GM18517 (cell line): ENCODE results near the gene TES.
"Not testable (repeated sequence)": the region's sequence is repeated elsewhere in the genome, so short reads cannot be mapped to it uniquely, and the experiment has no call there.

Experiments used
- ATAC-seq: cut with Tn5 transposase; IDR thresholded peaks from one replicate; pipeline ENCODE4 v1.9.1; 2021; ENCODE audit warnings: mild to moderate bottlenecking, moderate library complexity; ENCODE audit not compliant: unreplicated experiment

Gene TES

DNA sequence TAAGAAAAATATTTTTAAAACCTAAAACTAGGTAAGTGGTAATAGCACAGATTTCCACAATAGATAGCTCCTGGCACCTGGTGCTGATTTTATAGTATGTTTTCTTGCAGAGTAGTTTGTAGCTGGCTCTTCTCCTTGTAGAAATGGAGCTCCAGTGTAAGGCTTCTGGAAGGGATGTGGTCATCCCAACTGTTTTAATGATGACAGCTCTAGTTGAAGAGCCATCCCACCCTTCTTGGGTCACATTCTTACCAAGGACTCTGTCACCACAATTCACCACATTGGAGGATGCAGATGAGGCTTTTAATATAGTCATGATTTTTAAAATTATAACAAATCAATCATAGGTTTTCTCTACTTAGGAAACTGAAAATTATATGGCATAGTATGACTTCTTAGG is 31.0 kb downstream of the TES start:
- no peak for ATAC-seq

DNA sequence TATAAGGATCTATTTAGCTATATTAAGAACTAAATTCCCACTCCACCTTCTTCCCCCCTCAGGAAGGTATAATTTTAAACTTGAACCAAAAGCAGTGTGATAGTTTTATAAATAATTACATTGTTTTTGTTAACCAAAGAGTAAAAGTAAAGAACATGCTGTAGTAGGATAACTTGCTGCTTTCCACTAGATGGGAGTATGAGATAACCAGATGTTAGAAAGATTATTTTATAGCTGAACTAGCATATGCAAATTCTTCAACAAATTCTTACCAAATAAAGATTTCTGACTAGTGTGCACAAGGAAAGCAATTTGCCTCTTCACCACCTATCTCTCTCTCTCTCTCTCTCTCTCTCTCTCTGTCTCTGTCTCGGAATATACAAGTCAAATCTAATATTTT is 31.8 kb downstream of the TES start:
- no peak for ATAC-seq

DNA sequence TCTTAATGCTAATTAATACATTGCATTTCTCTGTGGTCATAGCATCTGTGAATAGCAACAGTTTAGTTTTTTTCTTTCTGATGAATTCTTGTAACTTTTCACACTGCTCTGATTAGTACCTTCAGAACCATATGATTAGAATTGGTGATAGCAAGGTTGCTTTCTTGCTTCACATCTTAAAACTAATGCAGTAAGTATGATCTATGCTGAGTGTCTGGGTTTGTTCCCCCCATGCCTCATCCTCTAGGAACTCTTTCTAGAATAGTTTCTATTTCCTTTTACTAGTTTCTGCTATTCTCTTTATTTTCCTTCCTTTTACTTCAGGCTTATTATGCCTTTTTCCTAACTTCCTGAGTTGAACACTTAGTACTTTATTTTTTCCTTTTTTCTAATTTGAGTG is 32.4 kb downstream of the TES start:
- no peak for ATAC-seq

DNA sequence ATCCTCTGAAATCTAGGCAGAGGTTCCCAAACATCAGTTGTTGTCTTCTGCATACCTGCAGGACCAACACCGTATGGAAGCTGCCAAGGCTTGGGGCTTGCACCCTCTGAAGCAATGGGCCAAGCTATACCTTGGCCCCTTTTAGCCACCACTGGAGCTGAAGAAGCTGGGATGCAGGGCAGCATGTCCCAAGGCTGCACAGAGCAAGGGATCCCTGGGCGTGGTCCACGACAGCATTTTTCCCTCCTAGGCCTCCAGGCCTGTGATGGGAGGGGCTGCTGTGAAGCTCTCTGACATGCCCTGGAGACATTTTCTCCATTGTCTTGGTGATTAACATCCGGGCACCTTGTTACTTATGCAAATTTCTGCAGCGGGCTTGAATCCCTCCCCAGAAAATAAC is 34.5 kb downstream of the TES start:
- ATAC-seq = not testable (repeated sequence)

DNA sequence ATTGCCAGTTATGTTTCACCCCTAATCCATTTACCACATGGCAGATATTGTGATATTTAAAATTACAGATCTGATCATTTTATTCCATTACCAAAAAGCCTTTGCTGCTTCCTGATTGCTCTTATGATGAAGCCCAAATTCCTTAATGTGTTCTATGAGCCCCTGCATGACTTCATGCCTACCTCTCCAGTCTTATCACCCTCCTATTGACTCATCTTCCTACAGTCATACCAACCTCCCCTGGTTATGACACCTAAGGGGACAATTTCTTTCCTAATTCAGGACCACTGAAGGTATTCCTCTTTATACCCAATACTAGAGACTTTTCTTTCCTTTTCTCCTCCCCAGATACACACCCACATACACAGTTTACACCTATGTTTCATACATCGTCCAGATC is 36.0 kb downstream of the TES start:
- ATAC-seq = no peak

DNA sequence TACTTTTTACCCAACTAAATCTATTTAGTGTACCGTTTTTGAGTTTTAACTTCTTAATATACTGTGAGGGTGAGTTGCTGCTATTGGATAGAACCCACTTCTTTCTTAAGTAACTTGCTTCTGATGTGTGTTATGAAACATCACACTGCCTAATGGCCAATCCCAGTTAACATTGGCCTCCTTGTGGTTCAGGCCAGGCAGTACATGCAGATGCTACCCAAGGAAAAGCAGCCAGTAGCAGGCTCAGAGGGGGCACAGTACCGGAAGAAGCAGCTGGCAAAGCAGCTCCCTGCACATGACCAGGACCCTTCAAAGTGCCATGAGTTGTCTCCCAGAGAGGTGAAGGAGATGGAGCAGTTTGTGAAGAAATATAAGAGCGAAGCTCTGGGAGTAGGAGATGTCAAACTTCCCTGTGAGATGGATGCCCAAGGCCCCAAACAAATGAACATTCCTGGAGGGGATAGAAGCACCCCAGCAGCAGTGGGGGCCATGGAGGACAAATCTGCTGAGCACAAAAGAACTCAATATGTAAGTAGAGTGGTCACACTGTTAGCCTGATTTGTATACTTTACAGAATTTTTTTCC is 39.7 kb downstream of the TES start:
- ATAC-seq = peak; percentile 64

DNA sequence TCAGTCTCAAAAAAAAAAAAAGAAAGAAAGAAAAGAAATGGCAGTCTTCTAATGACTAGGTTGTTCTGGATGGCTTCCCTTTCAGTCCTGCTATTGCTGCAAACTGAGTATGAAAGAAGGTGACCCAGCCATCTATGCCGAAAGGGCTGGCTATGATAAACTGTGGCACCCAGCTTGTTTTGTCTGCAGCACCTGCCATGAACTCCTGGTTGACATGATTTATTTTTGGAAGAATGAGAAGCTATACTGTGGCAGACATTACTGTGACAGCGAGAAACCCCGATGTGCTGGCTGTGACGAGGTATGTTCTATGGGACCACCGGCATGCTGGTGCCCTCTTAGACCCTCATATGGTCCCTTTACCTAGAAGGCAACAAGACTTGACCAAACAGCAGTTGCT is 41.3 kb downstream of the TES start:
- no peak for ATAC-seq

DNA sequence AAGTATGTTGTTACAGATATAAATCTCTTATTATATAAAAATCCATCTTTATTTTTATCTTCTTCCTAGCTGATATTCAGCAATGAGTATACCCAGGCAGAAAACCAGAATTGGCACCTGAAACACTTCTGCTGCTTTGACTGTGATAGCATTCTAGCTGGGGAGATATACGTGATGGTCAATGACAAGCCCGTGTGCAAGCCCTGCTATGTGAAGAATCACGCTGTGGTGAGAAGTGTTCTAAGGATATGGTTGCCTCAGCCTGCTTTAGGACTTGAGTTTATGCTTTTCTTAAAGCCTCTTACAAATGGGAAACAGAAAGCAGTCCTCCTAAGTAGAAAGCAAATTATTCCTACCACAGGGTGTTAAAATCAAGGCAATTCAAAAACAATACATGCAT is 41.9 kb downstream of the TES start:
- ATAC-seq = no peak

DNA sequence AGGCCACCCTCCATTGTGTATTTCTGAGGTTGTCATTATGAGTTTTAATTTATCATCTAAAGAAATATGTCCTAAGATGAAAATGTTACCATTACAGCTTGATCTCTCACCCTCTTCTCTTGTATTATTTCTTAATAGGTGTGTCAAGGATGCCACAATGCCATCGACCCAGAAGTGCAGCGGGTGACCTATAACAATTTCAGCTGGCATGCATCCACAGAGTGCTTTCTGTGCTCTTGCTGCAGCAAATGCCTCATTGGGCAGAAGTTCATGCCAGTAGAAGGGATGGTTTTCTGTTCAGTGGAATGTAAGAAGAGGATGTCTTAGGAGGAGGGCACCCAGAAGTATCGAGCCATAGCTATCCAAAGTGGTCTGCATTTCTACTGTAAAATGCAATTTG is 46.8 kb downstream of the TES start:
- no peak for ATAC-seq

DNA sequence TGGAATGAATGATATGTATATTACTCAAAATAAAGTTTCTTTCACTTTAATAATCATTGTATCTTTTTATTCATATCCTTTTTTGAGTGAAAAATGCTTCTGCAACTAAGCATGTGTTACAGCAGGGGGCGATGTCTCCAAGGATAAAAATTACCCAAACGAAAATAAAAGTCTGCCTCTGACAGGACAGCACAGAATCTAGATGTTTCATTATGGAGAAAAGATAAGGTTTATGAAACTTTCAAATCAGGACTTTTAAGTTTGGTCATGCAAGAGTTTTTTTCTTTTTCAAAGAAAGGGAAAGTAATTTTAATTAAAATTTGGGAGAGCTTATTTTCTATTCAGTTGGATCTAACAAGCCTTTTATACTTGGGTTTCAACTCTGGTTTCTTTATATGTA is 48.4 kb downstream of the TES start:
- peak; percentile 54 for ATAC-seq

DNA sequence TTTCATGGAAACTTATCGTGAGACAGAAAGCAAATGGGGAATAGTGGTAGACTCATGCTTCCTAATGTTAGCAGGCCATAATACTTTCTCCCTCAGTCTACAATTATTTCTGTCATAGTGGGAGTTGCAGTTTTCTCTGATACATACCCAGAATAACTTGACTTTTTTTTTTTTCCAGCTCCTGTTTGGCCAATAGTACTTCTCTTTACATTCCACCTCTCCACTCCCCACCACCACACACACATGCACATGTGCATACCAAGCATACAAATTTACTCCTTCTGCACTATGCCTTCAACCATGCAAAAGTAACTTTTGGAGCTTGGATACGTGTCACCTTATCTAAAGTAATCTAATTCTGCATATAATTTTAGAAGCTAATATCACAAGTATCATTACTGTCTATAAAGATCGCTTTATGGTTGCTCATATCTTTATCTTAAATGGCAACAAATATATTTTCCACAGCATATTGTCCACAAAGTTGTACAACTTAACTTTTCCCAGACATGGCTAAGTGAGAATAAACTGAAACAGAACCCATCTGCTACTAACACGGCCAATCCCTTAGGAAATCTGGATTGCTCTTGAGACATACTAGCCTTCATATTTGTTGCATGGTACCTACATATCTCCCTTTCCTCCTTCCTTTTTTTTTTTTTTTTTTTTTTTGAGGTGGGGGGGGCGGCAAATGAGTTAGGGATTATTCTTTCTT is 49.0 kb downstream of the TES start:
- ATAC-seq = no peak

DNA sequence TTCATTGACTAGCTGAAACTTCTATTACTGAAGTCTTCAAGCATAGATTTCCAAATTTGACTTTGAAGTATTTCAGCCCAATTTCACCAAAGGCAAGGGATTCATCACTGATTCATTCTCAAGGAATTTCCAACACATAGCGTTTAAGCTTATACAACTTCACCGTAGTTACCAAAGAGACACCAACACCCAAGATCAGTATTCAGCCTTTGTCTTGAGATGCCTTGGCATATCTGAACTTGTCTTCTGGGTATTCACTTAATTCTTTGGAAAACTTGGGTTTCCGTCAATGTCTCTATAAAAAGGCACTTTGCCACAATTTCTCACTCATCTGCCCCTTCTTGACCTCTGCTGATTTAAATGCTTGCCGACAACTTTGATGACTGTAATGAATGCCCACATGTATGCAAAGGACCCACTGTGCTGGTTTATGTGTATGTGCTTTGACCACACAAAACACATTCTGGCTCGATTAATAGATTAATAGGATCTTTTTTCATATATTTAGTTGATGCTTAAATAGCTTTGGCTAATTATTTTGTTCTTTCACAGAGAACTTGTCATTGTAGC is 49.6 kb downstream of the TES start:
- no peak for ATAC-seq

DNA sequence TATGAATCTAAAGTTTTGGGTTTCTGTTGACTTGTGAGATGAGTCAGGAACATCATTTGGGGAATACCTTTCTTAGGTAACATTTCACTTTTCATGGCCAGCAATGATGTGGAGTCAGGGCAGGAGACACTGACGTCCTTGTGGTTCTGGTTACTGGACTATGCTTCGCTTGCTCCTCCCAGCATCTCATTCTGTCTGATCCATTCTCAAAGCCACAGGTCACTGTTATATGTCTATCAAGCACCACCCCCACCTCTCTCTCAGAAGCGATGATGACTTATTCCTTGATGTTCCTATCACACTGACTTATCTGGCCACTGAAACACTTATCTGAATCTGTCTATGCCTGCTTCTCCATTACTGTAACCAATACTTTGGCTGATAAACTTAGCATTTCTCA is 51.6 kb downstream of the TES start:
- ATAC-seq = no peak

DNA sequence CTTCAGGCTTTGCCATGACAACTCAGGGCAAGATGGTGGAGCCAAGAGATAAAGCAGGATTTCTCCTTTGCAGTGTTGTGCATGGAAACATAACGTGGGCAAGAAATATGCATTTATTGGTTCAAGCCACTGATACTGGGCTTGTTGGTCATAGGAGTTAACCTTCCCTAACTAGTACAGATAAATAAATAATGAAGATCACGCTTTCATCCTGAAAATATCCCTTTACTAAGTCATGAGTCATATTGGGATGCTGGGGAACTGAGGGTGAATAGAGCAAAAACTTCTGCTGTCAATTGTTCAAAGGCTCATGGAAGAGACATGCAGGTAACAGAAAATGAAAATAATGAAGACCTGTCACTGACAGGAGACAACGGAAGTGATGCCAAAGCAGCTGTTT is 55.5 kb downstream of the TES start:
- ATAC-seq = no peak

DNA sequence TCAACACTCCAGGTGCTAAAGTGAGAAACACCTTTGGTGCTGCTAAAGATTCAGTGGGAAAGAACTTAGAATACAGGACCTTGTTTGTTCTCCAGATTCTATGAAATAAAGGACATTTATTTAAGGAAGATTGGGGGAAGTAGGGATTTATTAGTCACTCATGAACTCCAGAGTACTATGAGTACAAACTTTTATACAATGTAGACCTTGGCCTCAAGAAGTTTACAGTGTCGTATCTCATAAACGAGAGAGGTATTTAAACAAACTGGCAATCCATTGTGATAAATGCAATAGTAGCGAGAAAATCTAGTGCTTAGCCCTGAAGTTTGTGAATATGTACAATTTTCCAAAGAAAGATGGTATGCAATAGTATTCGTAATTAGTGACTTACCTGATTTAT is 59.1 kb downstream of the TES start:
- ATAC-seq = no peak

DNA sequence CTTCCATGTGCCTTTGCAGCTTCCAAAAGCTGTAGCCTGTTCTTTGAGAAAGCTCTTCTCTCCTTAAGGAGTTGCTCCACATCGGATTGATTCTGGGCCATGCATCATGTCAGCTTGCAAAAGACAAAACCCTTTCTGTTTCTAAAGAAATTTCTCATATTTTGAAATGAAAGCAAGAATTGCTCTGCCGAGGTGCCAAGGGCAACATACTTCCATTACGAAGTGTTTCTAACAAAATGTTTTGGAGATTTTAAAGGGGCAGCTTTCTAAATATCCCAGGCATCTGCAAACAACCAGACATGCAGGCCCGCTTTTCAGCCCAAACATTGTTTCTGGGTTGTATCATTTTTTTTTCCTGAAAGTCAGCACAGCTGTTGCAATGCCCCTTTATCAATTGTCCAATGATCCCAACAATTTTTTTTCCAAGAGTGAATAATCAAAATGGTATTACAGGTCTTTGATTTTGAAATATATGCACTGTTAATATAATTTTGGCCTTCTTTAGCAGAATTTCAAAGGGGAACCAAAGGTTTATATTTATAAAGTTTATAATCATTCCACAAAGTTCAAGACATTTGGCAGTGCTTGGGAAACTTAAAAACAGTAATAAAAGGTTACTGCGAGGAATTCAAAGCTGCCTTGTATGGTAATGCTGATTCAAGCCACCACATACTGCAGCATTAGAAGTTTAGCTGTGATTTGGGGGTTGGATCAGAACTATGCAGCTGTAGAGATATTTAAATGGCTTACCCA is 61.0 kb downstream of the TES start:
- ATAC-seq = no peak

DNA sequence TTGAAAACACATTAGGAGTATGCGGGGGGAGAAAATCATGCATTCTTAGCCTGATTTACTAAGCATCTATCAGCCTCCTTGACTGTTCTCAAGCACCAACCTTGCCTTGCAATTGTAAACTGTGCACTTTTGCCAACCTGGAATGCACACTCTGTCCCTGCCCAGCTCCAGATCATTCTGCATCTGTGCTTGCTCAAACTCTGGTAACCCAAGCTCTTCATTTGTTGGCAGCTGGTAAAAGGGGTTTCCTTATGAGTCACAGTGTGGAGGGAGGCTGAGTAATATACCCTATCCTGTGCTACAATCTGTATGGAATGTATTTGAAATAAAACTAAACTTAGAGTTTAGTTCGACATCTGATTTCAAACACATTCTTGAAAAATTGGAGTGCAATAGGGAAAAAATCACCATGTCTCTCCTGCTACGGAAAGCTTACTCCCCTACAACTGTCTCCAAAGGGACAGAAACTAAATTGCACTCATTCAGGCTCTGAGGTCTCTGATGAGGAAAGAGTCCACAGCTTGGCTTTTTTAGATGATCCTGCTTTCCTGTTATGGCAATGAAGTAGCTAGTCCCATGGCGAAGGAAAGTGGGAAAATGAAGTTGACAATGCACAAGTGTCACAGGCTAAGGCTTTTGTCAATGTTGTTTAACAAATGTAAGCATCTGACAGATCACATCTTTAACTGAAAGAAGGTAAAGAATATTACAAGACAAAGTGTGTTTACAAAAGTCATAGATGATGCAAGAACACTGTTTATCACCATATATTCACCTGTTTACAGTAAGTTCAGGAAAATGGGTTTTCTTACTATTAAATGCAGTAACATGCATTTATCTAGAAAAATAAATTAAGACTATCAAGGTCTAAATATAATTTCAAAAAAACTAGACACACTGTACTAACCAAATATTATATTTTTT is 61.9 kb downstream of the TES start:
- ATAC-seq = peak; percentile 48

DNA sequence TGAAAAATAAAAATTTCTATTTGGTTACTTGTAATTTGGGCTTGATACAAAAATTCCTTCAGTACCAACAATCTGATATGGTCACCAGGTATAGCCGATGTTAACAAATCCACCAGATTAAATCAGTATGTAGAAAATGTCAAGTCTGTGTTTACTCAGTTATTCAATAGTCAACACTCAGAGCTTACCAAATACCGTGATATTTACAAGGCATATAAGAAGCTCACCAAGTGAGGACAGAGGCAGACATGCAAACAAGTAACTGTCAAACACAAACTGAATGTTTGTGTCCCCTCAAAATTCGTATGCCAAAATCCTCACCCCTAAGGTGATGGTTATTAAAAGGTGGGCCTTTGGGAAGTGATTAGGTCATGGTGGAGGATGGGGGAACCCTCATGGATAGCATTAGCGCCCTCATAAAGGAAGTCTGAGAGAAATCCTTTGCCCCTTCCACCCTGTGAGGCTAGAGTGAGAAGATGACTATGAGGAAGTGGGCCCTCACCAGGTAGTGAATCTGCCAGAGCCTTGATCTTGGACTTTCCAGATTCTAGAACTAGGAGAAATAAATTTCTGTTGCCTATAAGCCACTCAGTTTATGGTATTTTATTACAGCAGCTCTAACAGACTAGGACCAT is 63.1 kb downstream of the TES start:
- no peak for ATAC-seq

DNA sequence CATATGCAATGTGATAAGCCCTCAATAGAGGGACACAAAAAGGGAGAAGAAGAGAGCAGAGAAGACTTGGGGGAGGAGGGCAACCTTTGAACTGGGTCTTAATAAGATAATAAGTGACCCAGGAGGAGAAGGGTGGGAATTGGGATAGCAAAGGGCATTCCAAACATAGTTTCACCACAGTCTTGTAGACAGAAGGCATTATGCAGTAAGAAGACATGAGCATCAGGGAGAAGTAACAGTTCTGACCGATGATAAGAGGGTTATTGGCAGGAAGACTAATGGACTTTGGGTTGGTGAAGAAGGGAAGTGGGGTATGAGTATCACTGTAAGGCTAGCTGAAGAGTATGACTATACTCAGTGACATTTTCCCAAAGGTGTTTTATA is 63.6 kb downstream of the TES start:
- ATAC-seq = no peak

DNA sequence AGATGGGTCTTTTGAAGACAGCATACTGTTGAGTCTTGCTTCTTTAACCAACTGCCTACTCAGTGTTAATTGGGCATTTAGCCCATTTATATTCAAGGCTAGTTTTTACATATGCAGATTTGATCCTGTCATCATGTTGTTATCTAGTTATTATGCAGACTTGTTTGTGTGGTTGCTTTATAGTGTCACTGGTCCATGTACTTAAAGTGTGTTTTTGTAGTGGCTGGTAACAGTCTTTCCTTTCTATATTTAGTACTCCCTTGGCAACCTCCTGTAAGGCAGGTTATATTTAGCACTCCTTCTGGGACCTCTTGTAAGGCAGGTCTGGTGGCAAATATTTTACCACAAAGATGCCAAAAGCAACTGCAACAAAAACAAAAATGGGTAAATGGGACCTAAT is 66.7 kb downstream of the TES start:
- no peak for ATAC-seq

DNA sequence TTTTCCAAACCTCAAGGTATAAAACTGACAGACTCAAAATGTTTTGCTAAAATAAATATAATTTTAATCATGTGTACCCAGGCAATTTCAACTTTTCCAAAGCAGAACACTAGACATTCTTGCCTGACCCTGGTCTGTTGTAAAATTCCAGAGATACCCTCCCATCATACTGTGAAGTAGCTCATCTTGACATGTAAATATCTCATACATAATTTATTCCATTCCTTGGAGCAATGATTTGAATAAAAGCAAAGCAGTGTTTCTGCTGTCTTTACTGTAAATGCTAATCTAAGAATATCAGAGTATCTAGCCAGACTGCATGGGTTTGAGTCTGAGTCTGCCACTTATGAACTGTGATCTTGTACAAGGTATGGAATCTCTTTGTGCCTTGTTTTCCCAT is 68.9 kb downstream of the TES start:
- no peak for ATAC-seq
